Trophoblast cell (in vitro differentiated cells and primary cell): ENCODE measurements around the gene ENSA.
"Not testable (repeated sequence)": the region's sequence is repeated elsewhere in the genome, so short reads cannot be mapped to it uniquely, and the experiment has no call there.

Experiments used
- DNase-seq, 2 donors: peaks; one replicate each; pipeline ENCODE4 v3.0.0-alpha.2; 2016
- H2AFZ ChIP-seq: 2 replicates; pipeline ENCODE4 v1.6.1; 2013; ENCODE audit warnings: low read length, moderate library complexity, mild to moderate bottlenecking; ENCODE audit not compliant: insufficient read depth, poor library complexity
- H2AK5ac ChIP-seq: 2 replicates; pipeline ENCODE4 v1.6.1; 2013; ENCODE audit warnings: mild to moderate bottlenecking, low read length
- H2BK120ac ChIP-seq: 2 replicates; pipeline ENCODE4 v1.6.1; 2013; ENCODE audit warnings: low read length, mild to moderate bottlenecking, moderate library complexity; ENCODE audit not compliant: insufficient read depth, poor library complexity
- H2BK12ac ChIP-seq: 2 replicates; pipeline ENCODE4 v1.6.1; 2013; ENCODE audit warnings: mild to moderate bottlenecking, low read length, moderate library complexity
- H2BK5ac ChIP-seq: 2 replicates; pipeline ENCODE4 v1.6.1; 2013; ENCODE audit warnings: low read length, low read depth, moderate library complexity, mild to moderate bottlenecking; ENCODE audit not compliant: poor library complexity
- H3K14ac ChIP-seq: 2 replicates; pipeline ENCODE4 v1.6.1; 2013; ENCODE audit warnings: mild to moderate bottlenecking, low read length
- H3K18ac ChIP-seq: 2 replicates; pipeline ENCODE4 v1.6.1; 2013; ENCODE audit warnings: mild to moderate bottlenecking, low read length
- H3K23ac ChIP-seq: 2 replicates; pipeline ENCODE4 v1.6.1; 2013; ENCODE audit warnings: low read length
- H3K27ac ChIP-seq: 2 replicates; pipeline ENCODE4 v1.5.1; 2013; ENCODE audit warnings: low read depth, mild to moderate bottlenecking, inconsistent platforms, low read length, moderate library complexity
- H3K27me3 ChIP-seq: 2 replicates; pipeline ENCODE4 v1.6.1; 2013; ENCODE audit warnings: inconsistent platforms, mild to moderate bottlenecking, low read length, moderate library complexity; ENCODE audit not compliant: insufficient read depth
- H3K36me3 ChIP-seq, 2 experiments: 1 replicate in 1 of 2; 2 replicates in 1 of 2; pipeline ENCODE4 v1.6.1; 2013; ENCODE audit warnings: low read length in 2 of 2, mild to moderate bottlenecking in 2 of 2, moderate library complexity in 1 of 2; ENCODE audit not compliant: insufficient read depth in 2 of 2, control insufficient read depth in 1 of 2
- H3K4ac ChIP-seq: 2 replicates; pipeline ENCODE4 v1.6.1; 2013; ENCODE audit warnings: low read depth, mild to moderate bottlenecking, low read length, moderate library complexity
- H3K4me1 ChIP-seq, 2 experiments: 1 replicate in 1 of 2; 2 replicates in 1 of 2; pipeline ENCODE4 v1.6.1; 2013; ENCODE audit warnings: low read length in 2 of 2, mild to moderate bottlenecking in 2 of 2, moderate library complexity in 1 of 2; ENCODE audit not compliant: insufficient read depth in 2 of 2, control insufficient read depth in 1 of 2
- H3K4me2 ChIP-seq: 2 replicates; pipeline ENCODE4 v1.6.1; 2013; ENCODE audit warnings: inconsistent platforms, mild to moderate bottlenecking, low read length, moderate library complexity
- H3K4me3 ChIP-seq: 2 replicates; pipeline ENCODE4 v1.5.1; 2013; ENCODE audit warnings: mild to moderate bottlenecking, low read depth, low read length, inconsistent platforms
- H3K79me1 ChIP-seq: one replicate; pipeline ENCODE4 v1.6.1; 2013; ENCODE audit warnings: low read length
- H3K79me2 ChIP-seq: 2 replicates; pipeline ENCODE4 v1.6.1; 2013; ENCODE audit warnings: low read length, mild to moderate bottlenecking; ENCODE audit not compliant: control insufficient read depth, insufficient read depth, poor library complexity
- H3K9ac ChIP-seq: 2 replicates; pipeline ENCODE4 v1.6.1; 2013; ENCODE audit warnings: mild to moderate bottlenecking, low read length
- H3K9me3 ChIP-seq: 2 replicates; pipeline ENCODE4 v1.6.1; 2013; ENCODE audit warnings: low read depth, mild to moderate bottlenecking, control low read depth, inconsistent platforms, low read length; ENCODE audit not compliant: insufficient read depth
- H4K12ac ChIP-seq: 2 replicates; pipeline ENCODE4 v1.6.1; 2013; ENCODE audit warnings: low read depth, mild to moderate bottlenecking, low read length, moderate library complexity
- H4K8ac ChIP-seq: 2 replicates; pipeline ENCODE4 v1.6.1; 2013; ENCODE audit warnings: low read depth, mild to moderate bottlenecking, low read length, moderate library complexity
- H4K91ac ChIP-seq: one replicate; pipeline ENCODE4 v1.6.1; 2013; ENCODE audit warnings: low read depth, mild to moderate bottlenecking, low read length, moderate library complexity
- WGBS: extraction: QIAGEN DNeasy Blood & Tissue Kit; methylation state at CpG from one replicate; pipeline ENCODE4 v1.1.7; 2013; ENCODE audit warnings: missing lambda C conversion rate; ENCODE audit not compliant: insufficient read length, insufficient coverage; ENCODE audit errors: extremely low coverage; 5-methylcytosine and 5-hydroxymethylcytosine counted together

Gene ENSA

DNA sequence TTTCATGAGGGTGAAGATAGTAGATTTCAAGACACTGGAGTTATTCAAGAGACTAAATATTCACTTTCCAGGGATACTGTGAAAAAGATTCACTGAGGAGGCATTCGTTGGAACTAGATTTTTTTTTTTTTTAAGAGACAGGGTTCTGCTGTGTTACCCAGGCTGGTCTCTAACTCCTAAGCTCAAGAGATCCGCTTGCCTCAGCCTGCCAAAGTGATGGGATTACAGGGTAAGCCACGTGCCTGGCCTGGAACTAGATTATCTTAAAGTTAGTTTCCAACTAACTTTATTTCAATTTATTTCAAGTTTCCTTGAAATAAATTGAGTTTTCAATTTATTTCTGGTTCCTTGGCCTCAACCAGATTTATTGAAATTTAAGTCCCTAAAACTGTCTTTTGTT lies 25.7 kb downstream of the ENSA start:
- Histone ChIP-seq H2AFZ (no peak overlapping the region), H3K36me3 (peaks cover 3 to 6% of the 10 kb centered on the region in 2 experiments), H3K27ac (no peak overlapping the region), H3K4ac (no peak overlapping the region), H3K14ac (no peak overlapping the region), H3K23ac (no peak overlapping the region), H3K4me2 (no peak overlapping the region), H3K79me2 (no peaks in the 10 kb centered on the region), H4K91ac (no peak overlapping the region), H3K9ac (no peak overlapping the region), H3K18ac (no peak overlapping the region), H2BK12ac (no peak overlapping the region), H2BK120ac (no peak overlapping the region), H4K12ac (no peak overlapping the region), H3K4me1 (peaks cover 4 to 7% of the 10 kb centered on the region in 2 experiments), H2AK5ac (no peak overlapping the region), H3K9me3 (no peaks in the 10 kb centered on the region), H3K27me3 (no peaks in the 10 kb centered on the region), H3K4me3 (no peak overlapping the region), H3K79me1 (peaks cover 9% of the 10 kb centered on the region), H4K8ac (no peak overlapping the region), H2BK5ac (no peak overlapping the region)
- no CpG with 5 or more reads among the region's 3 CpGs for WGBS
- no peak for DNase-seq

DNA sequence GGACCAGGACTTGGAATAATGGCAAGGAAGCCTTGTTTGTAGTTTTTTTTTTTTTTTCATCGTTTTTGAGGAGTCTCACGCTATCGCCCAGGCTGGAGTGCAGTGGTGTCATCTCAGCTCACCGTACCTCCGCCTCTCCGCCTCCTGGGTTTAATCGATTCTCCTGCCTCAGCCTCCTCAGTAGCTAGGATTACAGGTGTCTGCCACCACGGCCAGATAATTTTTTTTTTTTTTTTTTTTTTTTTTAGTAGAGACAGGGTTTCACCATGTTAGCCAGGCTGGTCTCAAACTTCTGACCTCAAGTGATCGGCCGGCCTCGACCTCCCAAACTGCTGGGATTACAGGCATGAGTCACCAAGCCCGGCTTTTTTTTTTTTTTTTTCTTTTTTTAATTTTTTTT lies 27.0 kb downstream of the ENSA start:
- not testable (repeated sequence) for H4K8ac ChIP-seq, H3K36me3 ChIP-seq, H3K4me3 ChIP-seq, H3K14ac ChIP-seq, H2BK120ac ChIP-seq, H3K79me1 ChIP-seq, H3K4ac ChIP-seq, H3K23ac ChIP-seq, H3K4me2 ChIP-seq, H3K4me1 ChIP-seq, H4K91ac ChIP-seq, H3K27me3 ChIP-seq, H3K18ac ChIP-seq, H3K27ac ChIP-seq, H2BK12ac ChIP-seq, H4K12ac ChIP-seq, H3K79me2 ChIP-seq, H3K9me3 ChIP-seq, H2AK5ac ChIP-seq, H2BK5ac ChIP-seq, H2AFZ ChIP-seq, DNase-seq, H3K9ac ChIP-seq
- no CpG with 5 or more reads among the region's 12 CpGs for WGBS

DNA sequence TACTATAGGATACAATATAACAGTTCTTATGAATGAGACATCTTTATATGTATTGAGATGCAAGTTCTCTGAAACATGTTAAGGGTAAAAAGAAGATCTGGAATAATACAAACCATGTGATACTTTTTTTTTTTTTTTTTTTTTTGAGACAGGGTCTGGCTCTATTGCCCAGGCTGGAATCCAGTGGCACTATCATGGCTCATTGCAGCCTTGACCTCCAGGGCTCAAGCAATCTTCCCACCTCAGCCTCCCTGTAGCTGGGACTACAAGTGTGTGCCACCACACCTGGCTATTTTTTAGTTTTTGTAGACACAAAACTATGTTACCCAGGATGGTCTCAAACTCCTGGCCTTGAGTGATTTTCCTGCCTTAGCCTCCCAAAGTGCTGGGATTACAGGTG lies 27.9 kb downstream of the ENSA start:
- Histone ChIP-seq H2BK5ac (no peak overlapping the region), H3K9me3 (no peaks in the 10 kb centered on the region), H3K4me2 (no peak overlapping the region), H3K4me1 (peaks cover 4 to 7% of the 10 kb centered on the region in 2 experiments), H3K4me3 (no peak overlapping the region), H4K91ac (no peak overlapping the region), H2BK12ac (no peak overlapping the region), H3K79me1 (peaks cover 9% of the 10 kb centered on the region), H2BK120ac (no peak overlapping the region), H3K4ac (no peak overlapping the region), H3K18ac (no peak overlapping the region), H3K36me3 (peaks cover 3 to 6% of the 10 kb centered on the region in 2 experiments), H2AK5ac (no peak overlapping the region), H3K79me2 (no peaks in the 10 kb centered on the region), H3K27ac (no peak overlapping the region), H3K9ac (no peak overlapping the region), H3K23ac (no peak overlapping the region), H3K27me3 (no peaks in the 10 kb centered on the region), H3K14ac (no peak overlapping the region), H2AFZ (no peak overlapping the region), H4K8ac (no peak overlapping the region), H4K12ac (no peak overlapping the region)
- DNase-seq = no peak

DNA sequence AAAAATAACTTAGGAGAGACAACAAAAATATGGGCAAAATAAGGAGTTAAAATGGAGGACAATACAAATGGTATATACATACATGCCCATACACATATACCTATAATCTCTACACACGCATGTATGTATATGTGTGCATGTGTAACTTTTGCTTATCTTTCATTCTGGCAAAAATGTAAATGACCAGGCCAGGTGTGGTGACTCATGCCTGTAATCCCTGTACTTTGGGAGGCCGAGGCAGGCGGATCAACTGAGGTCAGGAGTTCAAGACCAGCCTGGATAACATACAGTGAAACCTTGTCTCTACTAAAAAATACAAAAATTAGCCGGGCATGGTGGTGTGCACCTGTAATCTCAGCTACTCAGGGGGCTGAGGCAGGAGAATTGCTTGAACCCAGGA lies 31.1 kb downstream of the ENSA start:
- H3K18ac ChIP-seq, H4K12ac ChIP-seq, H3K27ac ChIP-seq, H3K36me3 ChIP-seq, H3K23ac ChIP-seq, H3K4me1 ChIP-seq, H2AK5ac ChIP-seq, H3K4ac ChIP-seq, H3K79me2 ChIP-seq, H2BK5ac ChIP-seq, H3K4me3 ChIP-seq, H3K14ac ChIP-seq, H2AFZ ChIP-seq, H3K4me2 ChIP-seq, H2BK120ac ChIP-seq, H3K9ac ChIP-seq, H3K9me3 ChIP-seq, H2BK12ac ChIP-seq, H4K91ac ChIP-seq, DNase-seq, H3K79me1 ChIP-seq, H3K27me3 ChIP-seq, H4K8ac ChIP-seq: not testable (repeated sequence)
- WGBS = no CpG with 5 or more reads among the region's 4 CpGs
